PC-9 (cell line): ENCODE data around the gene PHACTR1. TPM values are rescaled to one million over a fixed set of nuclear protein-coding genes. Genes with fewer than 3 reads are reported as not detected.

Experiments
- BruUV-seq: library from RNA; stranded (reverse); fragments of 400-500 nt; replicated peaks from 2 replicates; lab custom pipeline; 2021; lab: Mats Ljungman, UMichigan
- CTCF ChIA-PET: fragments of 300-600 bp; sonication (Branson Sonifier 250); formaldehyde crosslinking; loops from one replicate; lab custom pipeline; 2022; ENCODE audit warnings: antibody characterized with exemption; lab: Charles Lee
- POLR2A ChIA-PET: fragments of 300-600 bp; sonication (Branson Sonifier 250); formaldehyde crosslinking; loops from one replicate; lab custom pipeline; 2022; ENCODE audit warnings: antibody characterized with exemption; ENCODE audit not compliant: unreplicated experiment; lab: Charles Lee
- DNase-seq, 2 experiments: peaks; one replicate each; pipeline versions ENCODE4 v3.0.0 to v3.0.0-alpha.2; 2015 to 2022; ENCODE audit warnings: mixed read lengths in 1 of 2
- H2AFZ ChIP-seq: fragments of 200-600 bp; sonication (generic); 2 replicates; pipeline ENCODE4 v1.8.1; 2017; ENCODE audit warnings: antibody characterized with exemption
- H3F3A ChIP-seq: fragments of 200-600 bp; sonication (generic); 2 replicates; pipeline ENCODE4 v1.8.1; 2017; ENCODE audit warnings: antibody characterized with exemption, mild to moderate bottlenecking, low read depth; ENCODE audit not compliant: insufficient read depth
- H3K27ac ChIP-seq: fragments of 200-600 bp; sonication (generic); 2 replicates; pipeline ENCODE4 v1.6.1; 2016; ENCODE audit warnings: mixed run types
- H3K27me3 ChIP-seq: fragments of 200-600 bp; sonication (generic); 2 replicates; pipeline ENCODE4 v1.6.1; 2016; ENCODE audit warnings: low read depth, mixed run types; ENCODE audit not compliant: insufficient read depth
- H3K36me3 ChIP-seq: fragments of 200-600 bp; sonication (generic); 2 replicates; pipeline ENCODE4 v1.6.1; 2016; ENCODE audit warnings: low read depth, mixed run types
- H3K4me1 ChIP-seq: fragments of 200-600 bp; sonication (generic); replicated peaks from 2 replicates; pipeline ENCODE4 v1.6.1; 2016; ENCODE audit warnings: mixed run types; ENCODE audit not compliant: insufficient read depth
- H3K4me2 ChIP-seq: fragments of 200-600 bp; sonication (generic); 2 replicates; pipeline ENCODE4 v1.6.1; 2017; ENCODE audit warnings: mixed run types
- H3K4me3 ChIP-seq: fragments of 200-600 bp; sonication (generic); 2 replicates; pipeline ENCODE4 v1.6.1; 2016; ENCODE audit warnings: mixed run types
- H3K79me2 ChIP-seq: fragments of 200-600 bp; sonication (generic); 2 replicates; pipeline ENCODE4 v1.6.1; 2017; ENCODE audit warnings: low read depth, mixed run types
- H3K9me2 ChIP-seq: fragments of 200-600 bp; sonication (generic); 2 replicates; pipeline ENCODE4 v1.8.1; 2017; ENCODE audit warnings: mild to moderate bottlenecking; ENCODE audit not compliant: insufficient read depth
- H3K9me3 ChIP-seq: fragments of 200-600 bp; sonication (generic); 2 replicates; pipeline ENCODE4 v1.8.1; 2016; ENCODE audit warnings: low read depth; ENCODE audit not compliant: insufficient read depth
- H4K20me1 ChIP-seq: fragments of 200-600 bp; sonication (generic); 2 replicates; pipeline ENCODE4 v1.8.1; 2017; ENCODE audit not compliant: insufficient read depth
- EZH2 ChIP-seq: fragments of 200-600 bp; sonication (generic); IDR thresholded peaks from 2 replicates; pipeline ENCODE4 v1.8.0; 2017; ENCODE audit warnings: antibody characterized with exemption, low read depth
- intact Hi-C: fragments of 100-400 bp; cut with micrococcal nuclease; formaldehyde crosslinking; loops from one replicate; pipeline ENCODE4 v1.10.0; 2022; ENCODE audit not compliant: unreplicated experiment
- total RNA-seq: library from RNA; stranded (reverse); gene quantifications from 2 replicates; pipeline ENCODE4 v1.2.3, GENCODE V29; 2021
- TF ChIP-seq, protein P1 (sequence below): fragments of 200-600 bp; sonication (generic); conservative IDR thresholded peaks from 2 replicates; pipeline ENCODE4 v1.6.1; 2017; ENCODE audit warnings: mixed run types, antibody characterized with exemption, mild to moderate bottlenecking, moderate library complexity

Gene PHACTR1
- total RNA-seq, 1 experiment from 2014 or later = not detected

DNA sequence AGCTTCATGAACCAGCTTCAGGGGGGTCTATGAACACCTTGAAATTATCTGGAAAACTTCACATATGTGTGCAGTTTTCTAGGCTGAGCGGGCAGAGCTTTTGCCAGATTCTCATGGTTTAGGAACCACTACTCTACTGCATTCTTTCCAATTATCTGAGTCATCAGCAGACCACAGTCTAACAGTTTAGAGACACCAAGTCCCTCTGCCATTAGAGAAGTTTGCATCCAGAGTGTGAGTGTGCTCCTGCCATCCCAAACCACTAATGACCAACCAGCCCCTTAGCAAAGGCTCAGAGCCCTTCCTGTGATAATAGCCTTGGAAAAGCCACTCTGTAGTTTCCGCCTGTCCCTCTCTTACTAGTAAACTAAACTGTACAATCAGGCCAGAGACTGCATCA is 96.8 kb downstream of the PHACTR1 start:
- no peaks in the 10 kb centered on the region for H4K20me1 ChIP-seq
- intact Hi-C loops = no loop called here

DNA sequence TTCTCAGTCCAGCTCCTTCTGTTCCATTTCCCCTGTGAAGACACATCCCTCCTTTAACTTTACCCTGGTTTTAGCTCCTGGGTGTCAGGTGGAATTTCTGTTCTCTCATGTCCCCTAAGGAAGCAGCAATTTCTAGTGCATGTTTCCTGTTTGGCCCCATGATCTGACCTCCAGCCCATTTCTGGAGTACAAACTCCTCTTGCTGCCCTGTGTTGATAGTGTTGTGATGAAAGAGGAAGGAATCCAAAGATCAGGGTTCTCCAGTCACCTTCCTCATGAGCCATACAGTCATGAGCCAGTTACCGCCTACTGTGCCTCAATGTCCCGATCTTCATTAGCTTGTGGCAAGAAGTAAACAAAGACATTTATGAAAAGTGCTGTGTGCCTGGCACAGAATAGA is 97.4 kb downstream of the PHACTR1 start:
- no peak for DNase-seq
- Histone ChIP-seq H3K4me3 (no peak overlapping the region), H3F3A (no peaks in the 10 kb centered on the region), H3K36me3 (no peaks in the 10 kb centered on the region), H3K79me2 (no peaks in the 10 kb centered on the region), H3K9me3 (no peaks in the 10 kb centered on the region), H3K27me3 (peaks cover 48% of the 10 kb centered on the region), H2AFZ (no peak overlapping the region), H3K4me1 (no peaks in the 10 kb centered on the region), H3K9me2 (no peaks in the 10 kb centered on the region), H4K20me1 (no peaks in the 10 kb centered on the region), H3K4me2 (no peak overlapping the region), H3K27ac (no peak overlapping the region)
- BruUV-seq = no TSS peak
- TF ChIP-seq, protein P1, sequence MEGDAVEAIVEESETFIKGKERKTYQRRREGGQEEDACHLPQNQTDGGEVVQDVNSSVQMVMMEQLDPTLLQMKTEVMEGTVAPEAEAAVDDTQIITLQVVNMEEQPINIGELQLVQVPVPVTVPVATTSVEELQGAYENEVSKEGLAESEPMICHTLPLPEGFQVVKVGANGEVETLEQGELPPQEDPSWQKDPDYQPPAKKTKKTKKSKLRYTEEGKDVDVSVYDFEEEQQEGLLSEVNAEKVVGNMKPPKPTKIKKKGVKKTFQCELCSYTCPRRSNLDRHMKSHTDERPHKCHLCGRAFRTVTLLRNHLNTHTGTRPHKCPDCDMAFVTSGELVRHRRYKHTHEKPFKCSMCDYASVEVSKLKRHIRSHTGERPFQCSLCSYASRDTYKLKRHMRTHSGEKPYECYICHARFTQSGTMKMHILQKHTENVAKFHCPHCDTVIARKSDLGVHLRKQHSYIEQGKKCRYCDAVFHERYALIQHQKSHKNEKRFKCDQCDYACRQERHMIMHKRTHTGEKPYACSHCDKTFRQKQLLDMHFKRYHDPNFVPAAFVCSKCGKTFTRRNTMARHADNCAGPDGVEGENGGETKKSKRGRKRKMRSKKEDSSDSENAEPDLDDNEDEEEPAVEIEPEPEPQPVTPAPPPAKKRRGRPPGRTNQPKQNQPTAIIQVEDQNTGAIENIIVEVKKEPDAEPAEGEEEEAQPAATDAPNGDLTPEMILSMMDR = no peak
- TF ChIP-seq EZH2 = no peak
- ChIA-PET CTCF (no interaction called here), POLR2A (no interaction called here)
- intact Hi-C loops = no loop called here

More for the DNA sequence above, 96.8 kb downstream of the PHACTR1 start:
- H2AFZ ChIP-seq = no peak overlapping the region
- ChIA-PET POLR2A (no interaction called here), CTCF (no interaction called here)
- no peaks in the 10 kb centered on the region for H3K9me3 ChIP-seq
- TF ChIP-seq, protein P1 = no peak
- no peak for TF ChIP-seq EZH2
- H3K36me3 ChIP-seq = no peaks in the 10 kb centered on the region
- DNase-seq = no peak
- no peaks in the 10 kb centered on the region for H3K79me2 ChIP-seq
- no peaks in the 10 kb centered on the region for H3K4me1 ChIP-seq
- no peak overlapping the region for H3K4me2 ChIP-seq
- no peaks in the 10 kb centered on the region for H3K9me2 ChIP-seq
- peaks cover 41% of the 10 kb centered on the region for H3K27me3 ChIP-seq
- no TSS peak for BruUV-seq
- no peak overlapping the region for H3K4me3 ChIP-seq
- H3F3A ChIP-seq = no peaks in the 10 kb centered on the region
- no peak overlapping the region for H3K27ac ChIP-seq

DNA sequence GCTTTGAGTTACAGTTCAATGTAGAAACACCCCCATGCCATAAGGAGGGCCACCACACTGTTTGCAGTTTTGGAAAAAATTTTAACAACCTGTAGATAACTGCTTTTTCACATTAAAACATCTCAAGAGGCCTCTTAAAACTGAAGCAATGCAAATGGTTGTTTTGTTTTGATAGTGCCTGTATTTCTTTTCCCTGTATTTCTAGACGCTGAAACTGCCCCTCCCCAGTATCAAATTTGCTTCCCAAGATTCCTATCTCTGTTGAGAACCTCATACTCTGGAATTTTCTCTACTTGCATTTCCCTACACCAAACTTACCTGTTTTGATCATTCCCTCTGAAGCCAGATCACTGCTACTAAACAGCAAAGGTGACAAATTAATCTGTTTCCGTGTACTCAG is 98.5 kb downstream of the PHACTR1 start:
- ChIA-PET POLR2A (no interaction called here), CTCF (no interaction called here)
- H3K9me3 ChIP-seq = no peaks in the 10 kb centered on the region

More for the DNA sequence above, 98.5 kb downstream of the PHACTR1 start:
- no peak for TF ChIP-seq EZH2
- TF ChIP-seq, protein P1 = no peak
- Histone ChIP-seq H3K4me3 (no peak overlapping the region), H3K27ac (no peak overlapping the region), H3K4me1 (no peaks in the 10 kb centered on the region), H3F3A (no peaks in the 10 kb centered on the region), H3K79me2 (no peaks in the 10 kb centered on the region), H3K27me3 (peaks cover 59% of the 10 kb centered on the region), H3K9me2 (no peaks in the 10 kb centered on the region), H3K4me2 (no peak overlapping the region), H4K20me1 (no peaks in the 10 kb centered on the region), H2AFZ (no peak overlapping the region), H3K36me3 (no peaks in the 10 kb centered on the region)
- BruUV-seq = no TSS peak
- DNase-seq = no peak
- intact Hi-C loops = no loop called here
